ENCODE data around the gene DMRTB1. TPM values are rescaled to one million over a fixed set of nuclear protein-coding genes. Genes with fewer than 3 reads are reported as not detected.

Gene DMRTB1
- polyA plus RNA-seq, 3 donors: not detected

DNA sequence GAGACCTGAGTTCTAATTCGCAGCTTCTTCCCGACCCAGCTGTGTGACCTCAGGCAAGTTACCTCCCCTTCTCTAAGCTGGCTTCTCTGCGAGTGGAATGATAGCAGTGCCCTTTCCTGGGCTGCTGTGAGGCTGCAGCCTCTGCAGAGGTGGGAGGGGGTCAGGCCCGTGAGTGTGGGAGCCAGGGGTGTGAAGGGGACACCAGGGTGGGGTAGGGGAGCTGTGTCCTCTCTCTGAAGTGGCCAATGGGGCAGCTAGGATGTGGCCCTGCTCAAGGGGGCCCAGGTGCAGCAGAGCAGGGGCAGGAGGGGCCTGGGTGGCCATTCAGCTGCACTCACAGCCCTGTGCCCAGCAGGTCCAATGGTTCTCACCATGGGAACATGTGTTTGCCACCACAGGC lies 24.5 kb downstream of the DMRTB1 start:
- no peak overlapping the region for H3K27ac ChIP-seq (ENCODE audit: low read depth in 1 of 2, low read length in 2 of 2)
- Mint-ChIP-seq H3K36me3 (no peaks in the 10 kb centered on the region), H3K27me3 (ENCODE audit: low read depth in 3 of 3) (peaks cover 7 to 10% (median 7%) of the 10 kb centered on the region in 3 donors), H3K4me3 (no peak overlapping the region), H3K9me3 (no peaks in the 10 kb centered on the region), H3K27ac (no peak overlapping the region), H3K4me1 (peaks cover 3% of the 10 kb centered on the region)
- H3K4me3 ChIP-seq (replicated peaks in 1 of 3; ENCODE audit: low read depth in 2 of 3, low read length in 3 of 3): no peak overlapping the region
- no peaks in the 10 kb centered on the region for H3K79me2 ChIP-seq (ENCODE audit: insufficient read depth, low read length)
- intact Hi-C loops (cut with micrococcal nuclease): no loop called here
- TF ChIP-seq, protein P1, sequence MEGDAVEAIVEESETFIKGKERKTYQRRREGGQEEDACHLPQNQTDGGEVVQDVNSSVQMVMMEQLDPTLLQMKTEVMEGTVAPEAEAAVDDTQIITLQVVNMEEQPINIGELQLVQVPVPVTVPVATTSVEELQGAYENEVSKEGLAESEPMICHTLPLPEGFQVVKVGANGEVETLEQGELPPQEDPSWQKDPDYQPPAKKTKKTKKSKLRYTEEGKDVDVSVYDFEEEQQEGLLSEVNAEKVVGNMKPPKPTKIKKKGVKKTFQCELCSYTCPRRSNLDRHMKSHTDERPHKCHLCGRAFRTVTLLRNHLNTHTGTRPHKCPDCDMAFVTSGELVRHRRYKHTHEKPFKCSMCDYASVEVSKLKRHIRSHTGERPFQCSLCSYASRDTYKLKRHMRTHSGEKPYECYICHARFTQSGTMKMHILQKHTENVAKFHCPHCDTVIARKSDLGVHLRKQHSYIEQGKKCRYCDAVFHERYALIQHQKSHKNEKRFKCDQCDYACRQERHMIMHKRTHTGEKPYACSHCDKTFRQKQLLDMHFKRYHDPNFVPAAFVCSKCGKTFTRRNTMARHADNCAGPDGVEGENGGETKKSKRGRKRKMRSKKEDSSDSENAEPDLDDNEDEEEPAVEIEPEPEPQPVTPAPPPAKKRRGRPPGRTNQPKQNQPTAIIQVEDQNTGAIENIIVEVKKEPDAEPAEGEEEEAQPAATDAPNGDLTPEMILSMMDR (IDR thresholded peaks at IDR 0.05): no peak
- no peaks in the 10 kb centered on the region for H4K20me1 ChIP-seq (ENCODE audit: insufficient read depth, low read length)
- H3K9ac ChIP-seq (ENCODE audit: insufficient read depth, low read length, poor library complexity, severe bottlenecking): no peak overlapping the region
- no peak for DNase-seq
- no peak overlapping the region for H2AFZ ChIP-seq (ENCODE audit: insufficient read depth, low read depth, low read length, poor library complexity, severe bottlenecking)
- H3K4me1 ChIP-seq (ENCODE audit: control insufficient read depth in 1 of 2, insufficient read depth in 2 of 2, low read length in 2 of 2): no peaks in the 10 kb centered on the region
- WGBS (ENCODE audit: insufficient coverage): 100% methylated on average over 1 of the region's 4 CpGs
- H3K4me2 ChIP-seq (replicated peaks; ENCODE audit: extremely low read depth, low read length, poor library complexity, severe bottlenecking): no peak overlapping the region
- H3K27me3 ChIP-seq (ENCODE audit: control insufficient read depth in 2 of 2, insufficient read depth in 2 of 2, low read length in 2 of 2): no peaks in the 10 kb centered on the region
- H3K9me3 ChIP-seq (replicated peaks in 1 of 2; ENCODE audit: control insufficient read depth in 1 of 2, insufficient read depth in 1 of 2, low read length in 2 of 2): no peaks in the 10 kb centered on the region
- no peaks in the 10 kb centered on the region for H3K36me3 ChIP-seq (replicated peaks in 1 of 2; ENCODE audit: control insufficient read depth in 1 of 2, insufficient read depth in 2 of 2, low read length in 2 of 2)

DNA sequence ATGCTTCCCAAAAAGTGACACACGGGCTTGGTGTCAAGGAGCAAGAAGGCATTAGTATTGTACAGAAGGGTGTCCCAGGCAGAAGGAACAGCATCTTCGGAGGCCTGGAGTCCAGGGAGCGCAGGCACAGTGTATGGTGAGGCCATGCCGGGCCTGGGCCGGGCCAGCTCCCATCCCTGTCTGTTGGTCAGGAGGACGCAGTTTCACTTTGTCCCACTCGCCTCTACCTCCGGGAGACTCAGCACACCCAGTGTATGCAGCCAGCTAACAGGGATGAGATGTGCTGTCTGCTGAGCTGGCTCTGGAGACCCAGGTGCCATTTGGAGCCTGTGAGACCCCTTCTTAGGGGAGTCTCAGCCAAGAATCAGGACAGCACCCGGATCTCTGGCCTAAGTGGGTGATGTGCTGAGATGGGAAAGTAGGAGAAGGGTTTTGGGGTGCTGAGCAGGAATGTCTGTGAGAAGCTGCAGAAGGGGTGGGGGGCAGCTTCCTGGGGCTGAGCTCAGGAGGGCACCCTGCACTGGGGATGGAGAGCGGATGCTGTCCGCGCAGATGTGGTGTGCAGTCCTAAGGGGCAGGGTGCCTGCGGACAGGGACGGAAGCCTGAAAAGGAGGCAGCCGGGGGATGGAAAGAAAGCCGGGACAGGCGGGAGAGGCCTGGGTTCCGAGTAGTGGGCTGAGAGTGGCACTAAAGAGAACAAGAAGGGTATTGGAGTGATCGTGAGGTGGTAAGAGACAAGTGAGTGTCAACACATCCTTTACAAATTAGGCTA lies 25.7 kb downstream of the DMRTB1 start:
- no peaks in the 10 kb centered on the region for H3K9me3 Mint-ChIP-seq
- H3K4me3 Mint-ChIP-seq: no peak overlapping the region
- Histone ChIP-seq H3K9me3 (replicated peaks in 1 of 2; ENCODE audit: control insufficient read depth in 1 of 2, insufficient read depth in 1 of 2, low read length in 2 of 2) (no peaks in the 10 kb centered on the region), H3K27ac (ENCODE audit: low read depth in 1 of 2, low read length in 2 of 2) (no peak overlapping the region), H3K4me1 (ENCODE audit: control insufficient read depth in 1 of 2, insufficient read depth in 2 of 2, low read length in 2 of 2) (no peaks in the 10 kb centered on the region), H3K4me2 (replicated peaks; ENCODE audit: extremely low read depth, low read length, poor library complexity, severe bottlenecking) (no peak overlapping the region), H4K20me1 (ENCODE audit: insufficient read depth, low read length) (no peaks in the 10 kb centered on the region), H2AFZ (ENCODE audit: insufficient read depth, low read depth, low read length, poor library complexity, severe bottlenecking) (no peak overlapping the region), H3K9ac (ENCODE audit: insufficient read depth, low read length, poor library complexity, severe bottlenecking) (no peak overlapping the region), H3K36me3 (replicated peaks in 1 of 2; ENCODE audit: control insufficient read depth in 1 of 2, insufficient read depth in 2 of 2, low read length in 2 of 2) (no peaks in the 10 kb centered on the region), H3K79me2 (ENCODE audit: insufficient read depth, low read length) (no peaks in the 10 kb centered on the region), H3K27me3 (ENCODE audit: control insufficient read depth in 2 of 2, insufficient read depth in 2 of 2, low read length in 2 of 2) (no peaks in the 10 kb centered on the region), H3K4me3 (replicated peaks in 1 of 3; ENCODE audit: low read depth in 2 of 3, low read length in 3 of 3) (no peak overlapping the region)
- peaks cover 7 to 10% (median 10%) of the 10 kb centered on the region in 3 donors for H3K27me3 Mint-ChIP-seq (ENCODE audit: low read depth in 3 of 3)
- 91% methylated on average over 17 of the region's 19 CpGs for WGBS (ENCODE audit: insufficient coverage)
- H3K4me1 Mint-ChIP-seq: peaks cover 3% of the 10 kb centered on the region
- intact Hi-C loops (cut with micrococcal nuclease): no loop called here
- H3K36me3 Mint-ChIP-seq: no peaks in the 10 kb centered on the region
- DNase-seq: no peak
- TF ChIP-seq, protein P1 (IDR thresholded peaks at IDR 0.05): no peak
- peak overlapping the region in 1 of 7 donors; percentile 19 for H3K27ac Mint-ChIP-seq
